GM11168 (cell line): ENCODE measurements around the gene LAMB4.

Source experiments
- in situ Hi-C: fragments of 300-500 bp; cut with MboI; formaldehyde crosslinking; loops from one replicate; pipeline ENCODE4 v1.12.0; 2022; ENCODE audit warnings: low sequenced_read_pairs; ENCODE audit not compliant: unreplicated experiment

LAMB4 gene

DNA sequence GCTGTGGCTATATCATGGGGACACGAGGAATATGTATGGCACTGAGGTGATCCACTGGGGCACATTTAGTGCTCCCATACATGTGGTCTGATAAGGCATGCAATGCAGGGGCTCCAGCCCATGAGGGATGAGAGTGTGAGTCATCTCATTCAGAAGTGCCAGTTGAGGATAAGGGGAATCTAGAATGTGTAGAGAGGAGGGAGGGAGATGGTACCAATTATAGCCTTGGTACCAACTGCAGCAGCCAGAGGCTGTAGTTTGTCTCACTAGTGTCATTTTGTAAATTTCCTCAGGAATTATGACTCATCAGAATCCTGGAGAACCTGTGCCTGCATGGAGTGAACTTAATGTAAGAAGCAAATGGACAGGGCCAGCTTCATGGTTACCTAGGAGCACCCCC is 46.2 kb downstream of the LAMB4 start:
- in situ Hi-C loops = no loop called here

DNA sequence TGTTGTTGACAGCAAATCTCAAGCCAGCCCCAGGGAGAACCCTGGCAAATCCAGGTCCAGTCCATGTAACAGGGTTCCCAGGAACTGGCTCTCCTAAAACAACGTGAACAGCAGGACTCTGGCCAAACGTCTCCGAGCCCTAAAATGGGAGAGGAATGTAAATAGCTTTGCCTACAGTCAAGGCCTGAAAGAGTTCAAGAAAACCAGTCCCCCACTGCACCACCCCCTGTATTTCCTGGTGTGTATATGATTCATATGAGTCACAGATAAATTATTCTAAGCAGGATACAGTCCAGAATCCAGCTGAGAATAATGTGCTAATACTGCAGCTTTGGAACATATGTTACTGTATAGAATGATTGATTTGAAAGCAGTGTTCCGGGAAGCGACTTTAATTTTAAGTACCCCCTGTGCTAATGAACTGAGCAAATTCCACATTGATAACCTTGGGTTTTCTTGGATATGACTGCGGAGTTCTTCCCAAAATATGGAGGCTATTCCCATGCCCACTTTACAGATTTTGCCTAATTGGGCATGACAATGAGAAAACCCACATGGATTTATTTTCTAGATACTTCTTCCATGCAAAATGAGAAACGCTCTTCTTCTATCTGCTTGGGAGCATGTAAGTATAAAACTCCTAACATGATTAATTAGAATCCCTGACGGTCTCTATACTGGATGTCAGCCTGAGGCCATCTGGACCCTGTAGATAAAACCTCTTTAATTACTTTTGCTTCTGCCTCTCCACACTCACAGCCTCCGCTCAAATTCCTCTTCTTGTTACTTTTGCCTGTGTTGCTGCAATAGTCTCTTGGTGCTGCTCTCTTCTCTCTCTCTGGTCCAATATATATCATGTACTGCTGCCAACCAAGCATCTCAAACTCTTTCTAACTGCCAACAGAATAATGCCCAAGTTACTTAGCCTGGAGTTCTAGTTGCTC is 50.2 kb downstream of the LAMB4 start:
- in situ Hi-C loops = no loop called here

DNA sequence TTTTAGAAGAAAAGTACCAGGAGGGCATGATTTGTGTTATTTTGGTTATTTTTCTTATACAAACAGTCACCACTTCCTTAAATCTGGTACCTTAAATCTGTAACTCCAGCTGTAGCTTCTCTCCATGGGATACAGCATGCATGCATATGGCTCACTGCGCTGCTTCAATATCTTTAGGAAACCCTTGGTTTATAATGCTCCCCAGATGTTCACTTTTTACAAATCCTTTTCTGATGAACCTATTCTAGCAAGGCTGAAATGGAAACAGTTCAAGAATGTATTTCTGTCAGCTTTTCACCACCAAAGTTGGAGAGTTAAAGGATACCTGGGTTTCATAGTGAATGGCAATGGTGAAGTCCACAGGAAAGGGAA is 50.9 kb downstream of the LAMB4 start:
- in situ Hi-C loops = no loop called here

DNA sequence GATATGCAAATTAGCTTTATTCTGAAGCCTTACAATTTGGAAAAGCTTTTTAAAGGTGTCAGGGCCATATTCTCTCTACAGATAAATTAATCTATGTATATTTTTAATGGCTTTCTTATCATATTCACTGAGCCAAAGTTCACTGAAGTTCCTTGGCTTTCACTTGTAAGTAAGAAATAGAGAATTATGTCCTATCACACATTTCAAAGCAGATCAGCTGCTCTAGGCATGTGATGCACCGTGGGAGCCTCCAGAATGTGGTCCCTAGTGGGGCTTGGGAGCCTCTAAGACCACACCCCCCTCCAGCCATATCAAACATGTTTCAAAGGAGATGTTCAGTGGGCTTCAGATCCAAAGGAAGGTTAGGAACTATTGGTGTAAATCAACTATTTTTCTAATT is 51.5 kb downstream of the LAMB4 start:
- in situ Hi-C loops = no loop called here

DNA sequence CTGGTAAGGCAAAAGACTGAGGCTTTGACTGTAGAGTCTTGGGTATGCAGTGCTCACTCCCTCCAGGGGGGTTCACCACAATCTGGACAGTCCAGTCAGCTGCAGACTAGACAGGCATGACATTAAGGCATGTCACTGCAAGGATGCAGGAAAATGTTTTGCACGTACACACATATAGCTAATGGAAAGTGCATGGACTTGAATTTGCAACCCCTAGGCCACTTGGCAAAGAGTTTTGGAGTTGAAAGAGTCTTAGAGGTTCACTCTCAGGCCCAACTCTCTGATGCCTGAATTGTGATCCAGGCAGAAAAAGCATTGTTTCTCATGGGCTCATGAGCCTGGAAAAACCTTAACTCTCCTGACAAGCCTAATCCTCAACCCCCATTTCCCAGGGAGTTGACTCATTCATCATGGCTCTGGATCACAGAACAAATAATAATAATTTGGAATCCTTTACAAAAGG is 51.9 kb downstream of the LAMB4 start:
- in situ Hi-C loops = no loop called here

DNA sequence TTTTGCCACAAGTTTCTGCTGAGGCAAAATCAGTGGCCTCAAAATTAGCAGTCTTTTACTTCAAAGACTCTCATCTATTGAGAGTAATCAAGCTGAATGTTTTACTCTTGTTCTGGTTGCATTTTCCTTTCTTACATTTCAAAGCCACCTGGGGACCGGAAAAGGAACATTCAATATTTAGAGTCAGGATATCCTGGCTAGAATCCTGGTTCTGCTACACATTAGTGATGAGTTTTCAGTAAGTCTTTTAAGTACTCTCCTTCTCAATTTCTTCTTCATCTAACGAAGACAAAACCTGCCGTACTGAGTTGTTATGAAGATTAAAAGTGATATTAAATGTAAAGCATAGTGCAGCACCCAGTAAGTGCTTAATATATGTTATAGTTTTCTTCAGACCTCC is 52.5 kb downstream of the LAMB4 start:
- in situ Hi-C loops = no loop called here

DNA sequence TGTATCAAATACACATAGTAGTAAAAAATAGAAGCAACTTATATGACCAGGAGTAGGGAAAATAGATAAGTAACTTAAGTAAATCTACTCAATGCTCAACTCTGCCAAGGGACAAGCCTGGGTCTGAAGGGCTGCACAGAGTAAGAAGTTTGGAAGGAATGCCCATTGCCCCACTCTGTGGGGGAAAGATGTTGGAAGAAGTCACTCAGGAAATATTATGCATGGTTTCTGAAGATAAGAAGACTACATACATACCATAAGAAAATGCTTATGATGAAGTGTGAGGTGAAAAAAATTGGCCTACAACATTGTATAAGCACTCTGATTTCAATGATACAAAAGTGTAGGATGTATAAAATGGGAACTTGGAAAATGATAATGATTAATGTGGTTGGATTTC is 54.0 kb downstream of the LAMB4 start:
- in situ Hi-C loops = no loop called here

DNA sequence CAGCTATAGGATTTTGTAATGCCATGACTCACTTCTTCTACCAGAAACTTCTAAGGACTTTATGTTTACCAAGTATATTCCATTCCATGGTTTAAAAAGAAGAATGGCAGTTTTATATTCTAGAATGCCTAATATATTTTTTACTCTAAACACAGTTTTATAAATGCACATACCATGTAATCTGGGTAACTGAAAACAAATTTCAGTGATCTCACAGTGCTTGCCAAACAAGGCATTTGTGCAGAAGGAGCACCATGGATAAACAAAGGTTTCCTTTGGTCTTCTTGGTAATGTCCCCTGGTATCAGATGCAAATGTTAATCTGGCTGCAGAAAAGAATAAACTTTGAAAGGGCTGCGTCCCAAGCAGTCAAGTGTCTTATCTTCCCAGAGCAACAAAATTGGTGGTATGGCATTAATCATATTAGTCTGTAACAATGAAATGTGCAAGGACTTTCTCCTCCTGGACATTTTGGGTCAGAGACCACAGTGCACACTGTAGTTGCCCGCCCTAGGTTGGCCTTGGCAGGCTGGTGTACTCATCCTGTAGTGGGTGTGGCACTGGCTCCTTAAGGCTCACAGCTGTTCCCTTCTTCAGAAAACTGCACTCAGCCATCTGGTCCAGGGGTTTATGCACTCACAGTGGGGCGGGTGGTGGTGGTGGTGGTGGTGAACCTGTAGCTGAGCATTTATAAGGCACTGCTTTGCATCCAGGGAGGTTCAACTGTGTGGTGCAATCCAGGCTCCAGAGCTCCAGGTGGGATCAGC is 56.7 kb downstream of the LAMB4 start:
- in situ Hi-C loops = no loop called here

DNA sequence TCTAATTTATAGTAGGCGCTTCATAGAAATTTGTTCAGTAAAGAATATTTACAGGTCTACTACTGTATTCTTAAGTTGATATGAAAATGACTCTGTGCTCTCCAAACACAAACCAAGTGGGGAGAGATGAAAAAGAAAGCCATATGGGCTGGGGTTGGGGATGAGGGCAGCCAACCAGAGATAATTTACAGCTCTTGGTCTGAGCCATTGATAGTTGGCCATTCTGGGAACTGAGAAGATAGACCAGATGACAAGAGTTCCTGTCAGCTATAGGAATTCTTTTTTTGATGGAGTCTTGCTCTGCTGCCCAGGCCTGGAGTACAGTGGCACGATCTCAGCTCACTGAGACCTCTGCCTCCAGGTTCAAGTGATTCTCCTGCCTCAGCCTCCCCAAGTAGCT is 57.4 kb downstream of the LAMB4 start:
- in situ Hi-C loops = no loop called here

DNA sequence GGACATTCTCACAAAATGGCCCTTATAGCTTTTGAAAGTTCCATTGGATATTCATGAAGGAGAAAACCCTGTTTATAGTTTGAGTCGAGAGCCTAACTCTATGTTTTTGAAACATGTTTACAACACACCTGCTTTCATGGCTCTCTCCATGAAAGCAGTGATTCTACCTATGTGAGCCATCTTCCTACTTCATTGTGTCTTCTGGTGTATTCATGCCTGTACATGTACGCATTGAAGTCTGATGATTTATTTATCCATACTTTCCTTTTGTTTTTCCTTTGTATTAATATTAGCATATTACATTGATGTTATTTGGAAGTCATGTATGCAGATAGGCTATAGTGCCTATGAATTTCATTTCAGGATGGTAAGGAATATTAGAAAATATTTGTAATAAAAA is 58.0 kb downstream of the LAMB4 start:
- in situ Hi-C loops = no loop called here

DNA sequence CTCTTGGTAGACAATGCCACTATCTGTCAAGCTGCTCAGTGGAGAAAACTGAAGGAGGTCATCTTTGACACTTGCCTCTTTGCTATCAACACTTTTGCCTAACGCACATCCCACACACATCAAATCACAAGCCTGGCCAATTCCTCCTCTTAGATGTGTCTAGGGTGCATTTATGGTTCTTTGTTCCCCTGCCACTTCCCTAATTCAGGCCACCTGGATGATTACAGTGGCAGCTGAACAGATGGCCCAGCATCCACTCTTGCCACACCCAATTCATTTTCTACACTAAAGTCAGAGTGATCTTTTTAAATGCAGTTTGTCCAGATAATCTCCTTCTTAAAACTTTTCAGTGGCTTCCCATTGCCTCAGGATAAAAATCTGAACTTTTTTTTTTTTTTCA is 58.6 kb downstream of the LAMB4 start:
- in situ Hi-C loops = no loop called here

DNA sequence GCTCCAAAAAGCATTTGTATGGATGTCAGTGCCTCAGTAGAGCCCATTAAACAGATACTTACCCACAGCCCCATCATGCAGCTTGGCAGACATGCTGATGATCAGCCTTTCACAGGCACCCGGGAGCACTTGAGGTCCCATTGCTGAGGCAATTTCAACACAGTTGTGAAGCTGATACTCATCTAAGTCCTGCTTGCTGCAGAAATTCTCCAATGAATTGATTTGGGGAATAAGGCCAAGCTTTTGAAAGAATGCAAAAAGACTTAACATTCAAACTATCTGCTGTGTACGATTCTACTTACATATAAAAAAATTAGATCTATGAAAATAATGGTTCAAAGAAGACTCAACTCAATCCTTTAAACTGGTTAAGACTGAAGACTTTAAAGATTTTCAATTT is 60.5 kb downstream of the LAMB4 start:
- in situ Hi-C loops = no loop called here

DNA sequence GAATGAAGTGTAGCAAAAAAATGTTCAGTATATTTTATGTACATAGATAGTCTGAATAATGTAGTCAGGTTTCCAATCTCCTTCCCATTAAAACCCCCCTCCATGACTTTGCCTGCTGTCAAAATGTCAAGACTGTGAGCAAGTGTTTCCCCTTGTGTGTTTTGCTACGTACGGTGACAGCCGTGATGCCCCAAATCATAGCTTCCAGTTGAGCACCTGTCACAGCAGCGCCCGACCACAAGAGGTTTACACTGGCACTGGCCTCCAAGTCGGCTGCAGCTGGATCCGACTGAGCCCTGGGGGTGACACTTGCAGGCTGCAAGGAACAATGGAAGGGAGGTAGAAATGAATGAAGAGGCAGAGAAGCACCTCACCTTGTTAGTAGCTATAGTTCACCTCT is 62.3 kb downstream of the LAMB4 start:
- in situ Hi-C loops = no loop called here

DNA sequence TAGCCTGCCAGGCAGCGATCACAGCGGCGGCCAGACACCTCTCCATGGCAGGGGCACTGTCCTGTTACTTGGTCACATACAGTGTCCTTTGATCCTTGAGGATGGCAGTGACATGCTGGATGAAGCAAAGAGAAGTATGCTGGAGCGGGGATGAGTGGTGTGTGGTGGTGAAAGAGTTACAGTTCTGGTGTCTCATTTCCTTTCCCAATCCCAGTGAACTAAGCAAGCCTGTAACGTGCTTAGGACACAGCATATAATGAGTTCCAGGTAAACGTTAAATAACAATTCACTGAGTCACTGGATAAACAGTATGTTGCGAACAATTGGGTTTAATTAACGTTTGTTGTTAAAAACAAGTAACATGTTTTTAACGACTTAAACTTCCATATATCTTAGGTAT is 63.7 kb downstream of the LAMB4 start:
- in situ Hi-C loops = no loop called here

DNA sequence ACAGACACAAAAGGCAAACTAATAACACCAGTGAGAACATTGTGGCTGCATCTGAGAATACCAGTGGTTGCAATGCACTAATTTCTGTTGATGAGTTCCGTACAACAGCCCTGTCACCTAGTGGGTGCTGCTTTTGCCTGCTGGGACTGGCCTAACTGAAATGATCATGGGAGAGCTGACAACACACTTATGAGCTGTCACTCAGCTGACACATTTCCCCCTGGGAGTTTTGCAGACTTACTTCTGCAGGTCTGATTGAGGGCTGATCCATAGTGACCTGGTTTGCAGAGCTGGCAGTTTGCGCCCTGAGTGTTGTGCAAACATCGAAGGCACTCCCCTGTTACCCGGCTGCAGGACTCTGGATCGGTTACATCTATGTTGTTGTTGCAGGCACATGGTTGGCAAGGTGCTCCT is 66.6 kb downstream of the LAMB4 start:
- in situ Hi-C loops = no loop called here

DNA sequence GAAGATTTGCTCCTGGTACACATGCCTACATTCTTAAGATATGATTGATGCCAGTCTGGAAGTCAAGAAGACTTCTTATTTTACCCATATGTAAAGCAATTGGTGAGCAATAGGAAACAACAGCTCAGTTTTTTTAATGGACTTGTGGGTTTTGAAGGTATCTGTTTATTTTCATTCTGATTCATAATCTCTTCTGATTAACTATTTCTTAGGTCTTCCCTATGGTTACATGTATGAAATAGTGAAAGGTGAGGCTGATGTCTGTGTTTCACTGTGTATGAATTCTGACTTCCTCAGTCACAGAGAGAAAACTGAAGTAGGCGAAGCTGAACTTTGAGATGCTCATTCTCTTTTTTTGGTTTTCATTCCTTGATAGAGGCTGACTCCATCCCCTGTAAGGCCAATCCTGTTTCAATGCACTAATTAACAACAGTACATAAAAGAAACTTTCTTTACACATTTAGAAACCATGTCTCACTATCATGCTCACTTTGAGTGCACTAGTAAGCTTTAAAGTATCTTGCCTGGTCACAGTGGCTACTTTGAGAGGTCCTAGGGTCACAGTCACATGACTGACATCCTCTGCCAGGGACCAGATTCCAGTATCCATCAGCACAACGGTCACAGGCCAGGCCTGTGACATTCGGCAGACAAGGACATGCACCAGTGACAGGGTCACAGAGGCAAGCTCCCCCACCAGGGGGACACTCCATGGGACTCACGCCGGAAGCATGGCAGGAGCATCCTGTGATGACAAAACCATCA is 67.7 kb downstream of the LAMB4 start:
- in situ Hi-C loops = no loop called here

DNA sequence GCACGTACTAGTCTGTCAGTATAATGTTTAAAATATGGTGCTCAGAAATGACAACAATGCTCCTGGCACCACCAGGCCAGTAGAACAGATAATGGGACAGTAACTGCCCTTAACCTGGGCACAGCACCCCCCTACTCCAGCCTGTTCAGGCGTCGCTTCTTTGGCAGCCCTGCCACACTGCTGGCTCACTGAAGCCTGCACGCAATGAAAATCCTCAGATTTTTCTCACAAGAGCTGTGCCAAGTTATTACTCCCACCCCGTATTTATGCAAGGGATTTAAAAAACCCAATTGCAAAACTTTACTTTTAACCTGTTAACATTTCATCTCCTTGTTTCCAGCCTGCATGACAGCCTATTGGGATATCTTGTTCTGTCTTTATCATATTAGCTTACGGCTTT is 70.6 kb downstream of the LAMB4 start:
- in situ Hi-C loops = no loop called here

DNA sequence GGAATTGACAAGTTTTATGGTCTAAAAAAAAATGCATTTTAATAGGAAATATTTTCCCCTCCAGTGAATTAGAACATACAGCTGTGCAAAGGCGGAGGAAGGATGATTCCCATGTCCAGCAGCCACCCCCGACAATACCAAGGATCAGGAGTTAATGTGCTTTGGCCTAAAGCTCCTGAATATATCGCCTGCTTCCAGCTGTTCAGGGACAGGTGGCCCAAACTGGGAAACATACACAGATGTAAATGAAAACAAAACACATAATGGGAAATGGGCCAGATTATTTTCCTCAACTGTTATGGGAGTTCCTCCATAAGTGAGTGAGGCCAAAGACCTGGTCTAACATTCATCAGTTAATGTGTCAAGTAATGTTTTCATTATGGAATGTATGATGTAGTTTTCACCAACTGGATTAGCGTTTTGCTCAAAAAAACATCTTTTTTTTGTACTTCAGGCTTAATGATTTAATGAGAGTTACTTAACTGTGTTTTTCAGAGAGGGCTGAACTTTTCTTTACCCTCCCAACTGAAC is 72.1 kb downstream of the LAMB4 start:
- in situ Hi-C loops = no loop called here

DNA sequence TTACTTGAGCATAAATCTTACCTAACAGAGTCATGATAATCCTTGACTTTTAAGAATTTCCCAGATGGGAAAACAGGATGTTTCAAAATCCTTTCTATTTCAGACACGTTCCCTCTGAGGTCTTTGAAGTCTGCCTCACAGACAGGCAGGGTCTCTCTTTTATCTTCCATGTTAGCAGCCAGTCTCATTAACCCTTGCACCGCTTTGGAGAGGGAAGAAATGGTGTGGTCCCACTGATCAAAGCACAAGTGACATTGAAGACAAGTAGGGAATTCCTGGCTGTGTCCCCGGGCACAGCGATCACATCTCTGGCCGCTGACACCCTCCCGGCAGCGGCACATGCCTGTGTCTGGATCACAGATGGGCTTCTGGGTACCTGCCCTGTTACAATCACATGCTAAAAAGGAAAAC is 74.5 kb downstream of the LAMB4 start:
- in situ Hi-C loops = no loop called here

DNA sequence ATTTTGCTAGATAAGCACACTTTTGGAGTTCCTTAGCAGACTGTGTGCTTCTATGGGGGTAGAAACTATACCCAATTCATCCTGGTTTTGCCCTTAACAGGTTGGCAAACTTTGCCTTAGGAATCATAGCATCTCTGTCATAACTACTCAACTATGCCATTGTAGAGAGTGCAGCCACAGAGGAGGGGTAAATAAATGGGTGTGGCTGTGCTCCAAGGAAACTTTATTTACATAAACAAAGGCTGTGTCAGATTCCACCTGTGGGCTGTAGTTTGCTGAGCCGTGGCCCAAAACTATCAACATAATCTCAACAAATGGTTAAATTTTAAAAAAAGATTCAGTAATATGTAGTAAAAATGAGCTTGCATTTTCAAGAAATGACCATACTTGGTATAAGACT is 75.6 kb downstream of the LAMB4 start:
- in situ Hi-C loops = no loop called here

DNA sequence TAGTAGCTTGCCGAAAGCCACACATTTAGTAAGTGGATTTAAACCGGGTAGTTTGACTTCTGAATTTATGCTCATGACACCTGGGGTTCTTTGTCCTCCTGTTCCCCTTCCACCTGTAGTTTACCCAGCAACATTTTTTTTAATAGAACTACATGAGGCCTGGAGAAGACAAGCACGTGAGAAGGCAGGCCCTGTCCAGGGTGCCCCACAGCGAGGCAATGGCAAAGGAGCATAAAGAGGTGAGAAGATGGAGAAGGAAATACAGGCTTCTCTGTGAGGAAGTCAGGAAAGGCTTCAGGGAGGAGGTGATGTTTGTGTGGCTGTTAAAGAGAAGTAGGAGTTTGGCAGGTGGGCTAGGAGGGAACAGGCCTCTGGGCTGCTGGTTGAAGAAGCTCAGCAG is 76.9 kb downstream of the LAMB4 start:
- in situ Hi-C loops = no loop called here
